ENCODE results near the gene RWDD2A. TPM values are rescaled to one million over a fixed set of nuclear protein-coding genes. Genes with fewer than 3 reads are reported as not detected.
A peak's percentile ranks its signal among the peaks of the same experiment; 100 is the strongest.
"Not testable (repeated sequence)": the region's sequence is repeated elsewhere in the genome, so short reads cannot be mapped to it uniquely, and the experiment has no call there.

The RWDD2A gene
- polyA plus RNA-seq (2013, experiment 1 of 2; ENCODE audit: insufficient read length) = 4.7 TPM
- polyA plus RNA-seq (2013, experiment 2 of 2; ENCODE audit: insufficient read length) = 4.7 TPM

DNA sequence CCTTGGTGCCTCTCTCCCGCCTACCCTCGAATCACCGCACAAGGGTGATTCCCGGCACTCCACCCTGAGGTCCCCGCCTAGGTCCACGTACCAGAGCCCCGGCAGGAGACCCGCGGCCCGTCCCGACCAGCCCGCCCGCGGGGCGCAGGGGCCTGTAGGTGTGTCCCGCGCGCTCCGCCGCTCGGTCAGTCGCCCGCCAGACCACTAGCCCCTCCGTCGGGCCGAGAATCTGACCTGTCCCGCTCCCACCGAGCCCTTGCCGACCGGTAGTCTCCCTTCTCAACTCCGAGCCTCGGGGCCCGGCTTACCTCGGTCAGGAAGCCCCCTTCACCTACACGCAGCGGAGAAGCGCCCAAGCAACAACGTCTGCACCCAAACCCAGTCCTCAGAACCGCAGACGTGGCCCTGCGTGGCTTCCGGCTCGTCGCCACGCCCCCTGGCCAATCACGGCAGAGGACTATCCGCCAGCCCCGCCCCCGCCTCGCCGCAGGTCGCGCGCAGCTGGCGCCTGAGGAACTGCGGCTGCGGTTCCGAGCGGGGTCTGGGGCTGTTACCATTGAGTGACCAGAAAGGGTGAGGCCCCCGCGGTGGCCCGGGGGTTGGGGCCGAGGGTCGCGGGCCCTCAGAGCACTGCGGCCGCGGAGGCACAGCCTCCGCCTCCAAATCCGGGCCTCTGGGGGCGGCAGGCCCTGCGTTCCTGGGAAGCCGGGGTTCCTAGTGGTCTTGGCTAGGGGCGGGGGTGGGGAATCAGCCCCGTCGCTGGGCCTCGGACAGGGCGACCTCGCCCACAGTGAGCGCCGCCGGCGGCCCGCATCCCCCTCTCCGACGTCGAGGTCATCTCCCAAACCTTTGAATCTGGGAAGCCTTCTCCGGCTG is at the start of gene RWDD2A, which contains the start of gene PGM3:
Gene RWDD2A, plus strand, starts transcription at position 487 of the 876 bp plus-strand sequence. CDS start 1,095 bp downstream, outside the sequence.
Gene PGM3, minus strand, starts transcription at position 395 of the 876 bp plus-strand sequence. CDS start 2,253 bp downstream, outside the sequence.
- peak; percentile 85 for DNase-seq

DNA sequence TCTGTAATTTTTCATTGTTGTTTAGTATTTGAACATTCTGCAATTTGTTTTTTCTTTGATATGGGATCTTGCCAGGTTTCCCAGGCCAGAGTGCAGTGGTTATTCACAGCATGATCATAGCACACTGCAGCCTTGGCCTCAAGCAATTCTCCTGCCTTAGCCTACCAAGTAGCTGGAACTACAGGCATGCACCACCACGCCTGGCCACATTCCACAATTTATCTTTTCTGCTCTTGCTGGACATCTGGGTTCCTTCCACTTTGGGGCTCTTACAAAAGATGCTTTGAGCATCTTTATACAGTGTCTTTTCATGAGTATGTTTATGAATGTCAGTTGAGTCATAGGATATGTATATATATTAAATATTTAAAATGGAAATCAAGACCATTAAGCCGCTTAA is 42.0 kb upstream of the RWDD2A start:
- peak; percentile 4 for DNase-seq

DNA sequence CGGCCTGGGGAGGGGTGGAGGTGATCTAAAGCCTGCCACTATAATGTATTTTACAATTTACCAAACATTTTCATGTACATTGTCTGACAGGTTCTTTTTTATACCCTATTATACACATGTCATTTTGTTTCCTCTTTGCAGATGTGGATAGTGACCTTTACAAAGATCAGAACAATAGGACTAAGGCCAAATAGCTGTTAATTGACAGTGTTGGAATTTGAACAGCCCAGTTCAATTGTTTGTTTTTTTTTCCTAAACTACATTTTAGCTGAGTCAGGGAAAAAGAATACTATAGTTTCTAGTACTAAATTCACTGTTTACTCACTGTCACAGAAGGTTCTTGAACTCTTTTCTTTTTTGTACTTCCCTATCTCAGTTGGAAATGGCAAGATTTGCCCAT is 40.2 kb upstream of the RWDD2A start:
- no peak for DNase-seq

DNA sequence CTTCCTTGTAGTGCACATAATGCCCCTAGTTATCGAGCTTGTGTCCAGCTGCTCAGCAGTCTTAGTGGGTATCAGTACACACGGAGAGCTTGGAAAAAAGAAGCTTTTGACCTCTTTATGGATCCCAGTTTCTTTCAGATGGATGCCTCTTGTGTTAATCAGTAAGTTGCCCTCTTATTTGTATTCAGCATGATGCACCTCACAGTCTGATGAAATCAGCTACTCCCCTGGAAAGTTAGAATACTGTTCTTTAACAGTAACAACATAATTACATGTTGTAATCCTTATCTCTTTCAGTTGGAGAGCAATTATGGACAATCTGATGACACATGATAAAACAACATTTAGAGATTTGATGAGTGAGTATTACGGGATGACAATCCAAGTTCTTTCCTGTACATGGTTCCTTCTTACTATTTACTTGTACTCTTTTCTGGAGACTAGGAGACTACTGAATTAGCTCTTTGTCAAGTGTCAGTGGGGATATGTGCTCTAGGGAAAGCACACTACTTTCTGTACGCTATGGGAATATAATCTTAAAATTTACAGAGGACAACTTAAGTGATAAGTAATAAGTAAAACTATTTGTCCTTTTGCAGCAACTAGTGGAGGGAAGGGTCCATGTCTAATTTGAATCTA is 39.2 kb upstream of the RWDD2A start:
- DNase-seq = no peak

DNA sequence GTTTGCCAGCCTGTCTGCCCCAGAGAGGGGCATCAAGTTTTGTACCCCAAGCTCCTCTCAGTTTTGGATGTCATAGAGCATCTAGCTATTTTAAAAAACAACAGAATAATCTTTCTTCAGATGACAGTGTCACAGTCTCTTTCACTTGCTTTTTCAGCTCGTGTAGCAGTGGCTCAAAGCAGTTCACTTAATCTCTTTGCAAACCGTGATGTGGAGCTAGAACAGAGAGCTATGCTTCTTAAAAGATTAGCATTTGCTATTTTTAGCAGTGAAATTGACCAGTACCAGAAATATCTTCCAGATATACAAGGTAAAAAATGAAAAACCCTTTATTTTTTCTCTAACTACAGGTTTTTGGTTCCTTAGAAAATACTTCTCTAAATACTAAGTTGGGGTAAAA is 37.4 kb upstream of the RWDD2A start:
- DNase-seq = no peak

DNA sequence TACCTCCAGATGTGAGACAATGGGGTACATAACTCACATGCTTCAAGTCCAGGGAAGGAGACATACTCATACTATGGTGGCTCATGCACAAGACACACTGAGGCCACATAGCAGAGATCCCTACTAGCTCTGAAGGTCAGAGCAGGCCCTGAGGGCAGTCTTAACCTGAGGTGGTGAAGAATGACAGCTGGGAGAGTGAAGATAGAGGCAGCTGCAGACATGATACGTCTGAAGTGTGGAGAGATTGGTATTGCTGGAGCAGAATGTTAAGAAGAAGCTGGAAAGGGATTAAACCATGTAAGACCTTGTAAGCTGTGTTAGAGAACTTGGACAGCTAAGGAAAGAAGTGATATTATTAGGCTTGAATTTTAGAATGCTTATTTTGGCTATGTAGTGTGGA is 33.0 kb upstream of the RWDD2A start:
- DNase-seq = no peak

DNA sequence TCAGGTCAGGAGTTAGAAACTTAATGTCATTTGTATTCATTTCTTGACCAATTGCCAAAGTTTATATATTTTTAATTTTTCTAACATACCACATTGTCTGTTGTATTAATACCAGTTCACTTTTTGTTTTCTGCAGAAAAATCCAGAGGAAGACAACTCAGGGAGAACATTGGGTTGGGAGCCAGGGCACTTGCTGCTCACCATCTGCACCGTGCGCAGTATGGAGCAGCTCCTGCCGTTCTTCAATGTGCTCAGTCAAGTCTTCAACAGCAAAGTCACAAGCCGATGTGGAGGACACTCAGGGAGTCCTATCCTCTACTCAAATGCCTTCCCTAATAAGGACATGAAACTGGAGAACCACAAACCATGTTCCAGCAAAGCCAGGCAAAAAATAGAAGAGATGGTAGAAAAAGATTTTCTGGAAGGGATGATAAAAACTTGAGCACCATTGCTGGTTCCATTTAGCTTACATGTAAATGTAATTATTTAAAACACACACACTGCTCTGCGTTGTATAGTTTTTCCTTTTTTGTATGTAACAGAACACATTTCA is 25.4 kb upstream of the RWDD2A start:
- no peak for DNase-seq

GRCh38 chr6:83168556-83168955 is 24.6 kb upstream of the RWDD2A start:
- no peak for DNase-seq

DNA sequence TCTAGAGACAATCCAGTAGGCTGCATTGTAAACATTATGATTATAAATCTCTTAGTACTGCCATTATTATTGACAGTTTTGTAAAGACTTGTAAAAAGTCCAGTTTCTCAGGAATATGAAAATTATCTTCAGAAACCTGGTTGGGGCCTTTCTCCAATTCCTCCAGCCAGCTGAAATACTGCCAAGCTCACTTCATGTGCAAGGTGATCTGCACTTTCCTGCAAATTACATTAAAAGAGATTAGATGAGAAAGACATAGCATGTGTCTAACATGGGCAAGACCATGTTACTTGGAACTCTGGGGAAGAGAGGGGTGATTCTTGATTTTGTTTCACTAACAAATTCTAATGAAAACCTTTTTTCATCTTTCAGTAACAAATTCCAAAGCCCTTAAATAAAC is 24.1 kb upstream of the RWDD2A start:
- no peak for DNase-seq

DNA sequence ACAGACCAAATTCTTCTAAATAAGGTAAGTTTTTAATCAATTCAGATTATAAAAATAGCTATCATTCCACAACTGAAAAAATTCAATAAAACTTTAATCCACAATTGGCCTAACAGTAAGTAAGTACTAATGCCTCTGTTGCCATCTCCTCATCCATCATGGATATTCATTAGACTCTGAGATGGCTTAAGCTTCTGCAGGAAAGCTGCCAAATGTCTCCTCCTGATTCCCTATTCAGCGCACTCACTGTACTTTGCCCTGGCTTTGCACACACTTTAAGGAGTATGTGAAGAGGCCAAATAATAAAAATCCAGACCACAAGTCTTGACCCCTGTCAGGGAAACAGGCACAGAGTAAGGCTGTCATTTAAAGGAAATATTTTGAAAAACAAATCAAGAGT is 23.6 kb upstream of the RWDD2A start:
- no peak for DNase-seq

DNA sequence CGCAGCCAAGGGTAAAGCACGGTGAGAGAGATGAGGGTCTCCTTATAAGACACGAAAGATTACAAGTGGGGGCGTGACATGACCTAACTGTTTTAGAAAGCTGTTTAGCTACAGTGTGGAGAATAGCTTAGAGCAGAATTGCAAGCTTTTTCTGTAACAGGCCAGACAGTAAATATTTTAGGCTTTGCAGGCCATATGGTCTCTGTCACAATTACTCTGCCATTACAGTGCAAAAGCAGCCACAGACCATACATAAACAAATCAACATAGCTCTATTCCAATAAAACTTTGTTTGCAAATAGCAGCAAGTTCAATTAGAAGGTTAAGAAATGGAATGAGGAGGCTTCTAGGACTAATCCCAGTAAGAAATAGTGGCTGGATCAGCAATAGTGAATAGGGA is 16.9 kb upstream of the RWDD2A start:
- no peak for DNase-seq

DNA sequence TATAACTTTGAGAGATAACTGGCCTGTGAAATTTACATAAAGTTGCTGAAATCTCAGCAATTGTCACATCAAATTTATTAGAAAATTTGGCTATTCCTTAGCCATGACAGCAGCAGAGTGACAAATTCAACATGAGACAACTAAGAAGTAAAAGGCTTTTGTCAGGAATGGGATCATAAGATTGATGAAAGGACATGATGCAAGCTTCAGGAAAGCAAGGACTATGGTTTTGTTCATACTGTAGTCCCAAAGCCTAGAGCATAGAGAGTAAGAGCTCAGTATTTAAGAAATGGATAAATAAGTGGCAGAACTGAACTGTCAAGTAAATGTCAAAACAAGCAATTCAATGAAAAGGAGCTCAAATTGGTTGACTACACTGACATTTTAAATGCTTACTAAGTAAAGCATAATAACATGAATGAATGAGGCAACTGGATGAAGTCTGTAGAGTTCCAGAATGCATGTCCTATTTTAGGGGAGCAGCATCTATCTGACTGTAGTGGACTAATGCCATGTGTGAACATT is 12.7 kb upstream of the RWDD2A start:
- no peak for DNase-seq

GRCh38 chr6:83182114-83182513 is 11.0 kb upstream of the RWDD2A start:
- DNase-seq = no peak

DNA sequence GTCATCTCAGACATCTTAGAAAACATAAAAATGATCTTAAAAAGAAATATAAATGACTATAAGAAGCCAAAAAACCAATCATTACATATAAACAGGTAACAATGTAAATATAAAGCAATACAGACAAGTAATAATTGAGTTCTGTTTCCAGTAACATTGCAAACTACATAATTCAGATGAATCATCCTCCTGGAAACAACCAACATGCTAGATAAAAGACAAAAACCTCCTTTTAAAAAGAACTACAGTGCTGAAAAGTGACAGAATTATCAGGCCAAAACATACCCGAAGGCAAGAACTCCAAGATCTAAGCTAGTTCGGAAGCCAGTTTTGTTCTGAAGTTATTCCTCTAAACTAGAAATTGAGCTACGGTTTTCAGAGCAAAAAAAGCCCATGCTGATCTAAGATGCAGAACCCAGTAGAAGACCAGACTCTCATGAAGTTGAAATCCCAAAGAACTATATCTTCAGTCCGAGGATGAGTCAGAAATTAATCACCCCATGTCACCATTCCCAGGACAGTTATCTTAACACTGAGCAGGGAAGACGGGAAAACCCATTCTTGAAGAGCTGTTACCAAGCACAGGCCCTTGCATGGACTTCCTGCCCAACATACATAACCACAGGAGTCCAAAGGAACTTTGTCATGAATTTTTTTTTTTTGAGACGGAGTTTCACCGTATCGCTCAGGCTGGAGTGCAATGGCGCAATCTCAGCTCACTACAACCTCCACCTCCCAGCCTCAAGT is 9.9 kb upstream of the RWDD2A start:
- DNase-seq = peak; percentile 92

DNA sequence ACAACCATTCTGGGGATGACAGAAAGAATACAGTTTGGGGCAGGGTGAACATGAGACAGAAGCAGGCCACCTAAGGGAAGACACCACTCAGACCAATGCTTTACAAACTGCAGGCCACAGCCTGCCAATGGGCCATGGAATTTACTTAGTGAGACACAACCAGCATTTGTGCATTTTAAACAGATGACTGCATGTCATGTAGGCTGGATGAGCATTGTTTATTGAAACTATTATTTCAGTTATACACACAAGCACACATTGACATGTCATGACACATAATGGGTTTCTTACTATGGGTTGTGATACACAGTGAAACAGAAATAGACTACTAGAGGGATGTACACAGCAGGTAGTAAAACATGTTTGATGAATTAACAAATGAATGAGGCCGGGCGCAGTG is 8.1 kb upstream of the RWDD2A start:
- DNase-seq = no peak

DNA sequence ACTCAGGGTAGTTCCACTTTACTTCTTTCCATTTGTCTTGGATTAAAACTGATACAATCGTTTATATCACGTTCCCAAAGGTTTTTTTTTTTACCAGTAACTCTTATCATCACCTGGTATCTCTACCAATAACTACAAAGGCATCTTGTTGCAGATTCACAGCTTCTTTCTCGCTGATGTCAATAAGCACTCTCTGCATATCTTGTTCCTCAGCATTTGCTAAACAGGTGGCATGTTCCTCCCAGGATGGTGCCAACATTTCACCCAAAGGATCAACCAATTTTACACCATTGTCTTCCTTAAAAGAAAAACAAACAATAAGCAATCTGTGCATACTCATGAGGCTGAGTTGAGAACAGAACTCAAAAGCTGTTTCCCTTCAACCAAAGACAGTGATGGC is 4.7 kb upstream of the RWDD2A start:
- DNase-seq = no peak

GRCh38 chr6:83190626-83191025 is 2.5 kb upstream of the RWDD2A start:
- DNase-seq = no peak

DNA sequence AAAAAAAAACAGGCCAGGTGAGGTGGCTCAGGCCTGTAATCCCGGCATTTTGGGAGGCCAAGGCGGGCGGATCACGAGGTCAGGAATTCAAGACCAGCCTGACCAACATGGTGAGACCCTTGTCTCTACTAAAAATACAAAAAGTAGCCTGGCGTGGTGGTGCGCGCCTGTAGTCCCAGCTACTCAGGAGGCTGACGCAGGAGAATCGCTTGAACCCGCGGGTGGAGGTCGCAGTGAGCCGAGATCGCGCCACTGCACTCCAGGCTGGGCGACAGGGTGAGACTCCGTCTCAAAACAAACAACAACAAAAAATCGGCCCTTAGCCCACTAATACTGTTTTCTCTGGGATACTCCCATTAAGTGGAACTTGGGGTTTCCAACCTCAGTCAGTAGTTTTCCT is 1.2 kb upstream of the RWDD2A start:
- DNase-seq = not testable (repeated sequence)

- DNase-seq = no peak
Observed at GRCh38 chr6:83192456-83192855, 701 bp upstream of the RWDD2A start.

DNA sequence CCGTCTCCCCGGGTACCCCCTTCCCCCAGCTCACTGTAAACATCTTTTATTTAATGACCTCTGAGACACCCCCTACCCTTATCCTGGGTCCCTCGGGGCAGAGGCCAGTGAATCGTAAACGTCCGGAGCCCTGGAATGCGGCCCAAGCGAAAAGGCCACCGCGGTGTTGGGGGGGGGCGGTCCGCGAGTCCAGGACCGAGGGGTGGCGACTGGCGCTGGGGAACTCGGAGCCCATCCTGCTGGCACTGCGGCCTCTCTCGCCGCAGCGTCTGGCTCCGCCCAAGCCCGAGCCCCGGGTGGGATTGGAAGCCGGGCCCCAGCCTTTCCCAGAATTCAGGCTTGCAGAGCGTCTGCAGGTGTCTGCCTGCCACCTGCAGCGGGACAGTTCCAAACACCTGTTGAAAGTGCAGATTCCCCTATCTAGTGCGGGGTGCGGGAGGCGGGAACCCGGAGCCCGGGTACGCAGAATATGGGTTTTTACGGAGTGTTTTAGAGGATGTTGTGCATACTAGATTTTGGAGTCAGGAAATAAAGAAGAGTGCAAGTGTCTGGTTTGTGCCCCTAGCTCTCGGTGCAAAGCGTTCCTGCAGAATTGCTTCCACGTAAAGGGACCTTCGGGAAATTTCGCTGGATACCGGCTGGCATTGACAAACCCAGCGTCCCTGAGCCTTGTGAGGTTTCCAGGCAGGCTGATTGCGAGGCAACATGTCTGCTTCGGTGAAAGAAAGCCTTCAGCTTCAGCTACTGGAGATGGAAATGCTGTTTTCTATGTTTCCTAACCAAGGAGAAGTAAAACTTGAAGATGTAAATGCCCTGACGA is 800 bp downstream of the RWDD2A start:
- DNase-seq = no peak

DNA sequence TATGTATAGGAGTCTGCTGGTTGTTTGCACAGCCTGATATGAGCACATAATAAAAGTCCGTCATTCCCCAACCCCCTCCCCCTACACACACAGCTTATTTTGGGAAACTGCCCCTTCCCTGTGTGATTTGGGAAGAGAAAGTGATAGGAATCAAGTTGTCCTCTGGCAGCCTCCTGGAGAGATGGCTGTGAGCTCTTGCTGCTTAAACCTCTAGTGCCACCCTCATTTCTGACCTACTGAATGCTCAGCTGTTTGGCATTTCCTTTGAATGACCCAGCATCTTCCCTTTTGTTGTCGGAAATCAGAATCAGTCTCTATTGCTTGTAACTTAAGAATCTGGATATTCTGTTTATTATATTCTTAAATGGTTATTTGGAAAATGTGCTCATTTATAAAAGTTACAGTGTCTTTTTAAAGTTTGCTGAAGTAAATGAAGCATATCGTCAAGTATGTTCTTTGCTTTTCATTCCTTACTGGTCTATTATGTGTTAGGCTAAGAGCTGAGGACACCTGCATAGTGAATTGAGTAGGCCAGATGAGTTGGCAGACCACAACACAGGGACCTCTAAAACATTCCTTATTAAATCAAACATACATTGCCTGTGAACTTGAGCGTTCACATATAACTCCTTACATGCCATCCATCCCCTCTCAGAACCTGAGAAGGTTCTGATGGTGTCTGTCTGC is 5.5 kb downstream of the RWDD2A start:
- peak; percentile 27 for DNase-seq

Data from fibroblast of skin of scalp (primary cell).